ENCODE measurements around the gene PERCC1. TPM values are rescaled to one million over a fixed set of nuclear protein-coding genes. Genes with fewer than 3 reads are reported as not detected.

PERCC1 gene
- total and polyA plus RNA-seq, 7 donors, result 0.08 TPM; not detected in 6

DNA sequence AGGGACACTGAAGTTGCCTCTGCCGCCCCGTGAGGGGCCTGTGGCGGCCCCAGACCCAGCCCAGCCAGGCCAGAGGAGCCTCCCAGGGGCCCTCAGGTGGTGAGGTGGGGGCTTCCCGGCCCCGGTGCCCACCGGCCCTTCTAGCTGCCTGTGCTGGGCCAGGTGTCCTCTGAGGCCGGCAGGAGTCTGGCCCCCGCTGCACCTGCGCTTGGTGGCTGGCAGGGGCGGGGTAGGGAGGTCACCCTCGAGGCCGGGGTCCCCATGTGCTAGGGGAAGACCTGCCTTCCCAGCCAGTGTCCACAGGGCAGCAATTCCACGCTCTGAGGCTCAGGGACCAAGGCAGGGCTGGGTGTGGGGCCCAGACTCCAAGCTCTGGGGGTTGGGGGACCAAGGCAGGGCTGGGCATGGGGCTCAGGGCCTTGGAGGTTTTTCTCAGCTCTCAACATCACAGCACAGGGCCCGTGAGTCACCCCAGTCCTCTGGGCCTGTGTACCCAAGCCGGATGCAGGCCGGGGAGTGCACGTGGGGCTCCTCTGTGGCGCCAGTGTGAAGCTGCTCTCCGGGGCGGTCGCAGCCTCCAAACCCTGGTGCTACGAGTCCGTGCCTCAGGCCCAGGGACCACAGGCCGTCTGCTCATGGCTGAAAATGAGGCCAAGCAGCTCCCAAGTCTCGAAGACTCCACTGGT is 14.8 kb downstream of the PERCC1 start:
- TF ChIP-seq, protein P1, sequence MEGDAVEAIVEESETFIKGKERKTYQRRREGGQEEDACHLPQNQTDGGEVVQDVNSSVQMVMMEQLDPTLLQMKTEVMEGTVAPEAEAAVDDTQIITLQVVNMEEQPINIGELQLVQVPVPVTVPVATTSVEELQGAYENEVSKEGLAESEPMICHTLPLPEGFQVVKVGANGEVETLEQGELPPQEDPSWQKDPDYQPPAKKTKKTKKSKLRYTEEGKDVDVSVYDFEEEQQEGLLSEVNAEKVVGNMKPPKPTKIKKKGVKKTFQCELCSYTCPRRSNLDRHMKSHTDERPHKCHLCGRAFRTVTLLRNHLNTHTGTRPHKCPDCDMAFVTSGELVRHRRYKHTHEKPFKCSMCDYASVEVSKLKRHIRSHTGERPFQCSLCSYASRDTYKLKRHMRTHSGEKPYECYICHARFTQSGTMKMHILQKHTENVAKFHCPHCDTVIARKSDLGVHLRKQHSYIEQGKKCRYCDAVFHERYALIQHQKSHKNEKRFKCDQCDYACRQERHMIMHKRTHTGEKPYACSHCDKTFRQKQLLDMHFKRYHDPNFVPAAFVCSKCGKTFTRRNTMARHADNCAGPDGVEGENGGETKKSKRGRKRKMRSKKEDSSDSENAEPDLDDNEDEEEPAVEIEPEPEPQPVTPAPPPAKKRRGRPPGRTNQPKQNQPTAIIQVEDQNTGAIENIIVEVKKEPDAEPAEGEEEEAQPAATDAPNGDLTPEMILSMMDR (IDR thresholded peaks at IDR 0.05), result no peak
- no peak overlapping the region for H3K4me3 ChIP-seq
- no peak overlapping the region for H3K27ac ChIP-seq
- WGBS, 3 donors, result 87 to 90% (median 89%) methylated on average over 23 to 25 of the region's 25 CpGs
- no peaks in the 10 kb centered on the region for H3K4me1 ChIP-seq
- intact Hi-C loops (cut with DNase I), result no loop called here
- DNase-seq (no peak), ATAC-seq (no peak)
- H3K36me3 ChIP-seq (ENCODE audit: insufficient read depth in 1 of 2, low read depth in 1 of 2), result peaks cover 0 to 51% of the 10 kb centered on the region in 2 donors
- H3K9me3 ChIP-seq, result no peaks in the 10 kb centered on the region
- H3K27me3 ChIP-seq (ENCODE audit: insufficient read depth in 3 of 3, low read length in 2 of 3), result no peaks in the 10 kb centered on the region

- WGBS, 3 donors, result 90 to 92% (median 91%) methylated on average over 31 to 41 of the region's 41 CpGs
These were observed 15.6 kb downstream of the PERCC1 start for GRCh38 chr16:1446296-1447080.

DNA sequence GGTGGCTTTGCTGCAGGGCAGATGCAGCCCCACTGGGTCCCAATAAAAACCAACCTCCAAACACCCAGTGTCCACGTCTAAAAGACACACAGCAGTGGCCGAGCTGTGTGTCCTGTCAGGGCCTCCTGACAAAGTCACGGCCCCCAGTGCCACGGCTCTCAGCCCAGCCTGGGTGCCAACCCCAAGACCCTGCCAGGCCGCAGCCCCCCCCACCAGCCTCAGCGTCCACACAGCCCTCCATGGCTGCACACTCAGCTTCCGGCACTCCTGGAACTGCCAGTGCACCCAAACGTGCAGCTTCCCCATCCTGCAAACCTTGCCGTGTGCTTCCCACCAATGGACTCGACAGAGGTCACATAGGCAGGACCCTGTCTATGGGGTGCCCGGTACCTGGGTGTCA is 17.1 kb downstream of the PERCC1 start:
- Histone ChIP-seq H3K27me3 (ENCODE audit: insufficient read depth in 3 of 3, low read length in 2 of 3) (no peaks in the 10 kb centered on the region), H3K4me1 (no peaks in the 10 kb centered on the region), H3K36me3 (ENCODE audit: insufficient read depth in 1 of 2, low read depth in 1 of 2) (peaks cover 2 to 74% of the 10 kb centered on the region in 2 donors), H3K9me3 (no peaks in the 10 kb centered on the region), H3K27ac (no peak overlapping the region), H3K4me3 (no peak overlapping the region)
- intact Hi-C loops (cut with DNase I), result no loop called here
- TF ChIP-seq, protein P1 (IDR thresholded peaks at IDR 0.05), result no peak
- ATAC-seq, result no peak
- no peak for DNase-seq
- 89 to 97% (median 91%) methylated on average over 11 of the region's 11 CpGs for WGBS, 3 donors

More at GRCh38 chr16:1446296-1447080, 15.6 kb downstream of the PERCC1 start:
- Histone ChIP-seq H3K36me3 (ENCODE audit: insufficient read depth in 1 of 2, low read depth in 1 of 2) (peaks cover 0 to 60% of the 10 kb centered on the region in 2 donors), H3K4me3 (no peak overlapping the region), H3K27ac (no peak overlapping the region), H3K9me3 (no peaks in the 10 kb centered on the region), H3K27me3 (ENCODE audit: insufficient read depth in 3 of 3, low read length in 2 of 3) (no peaks in the 10 kb centered on the region), H3K4me1 (no peaks in the 10 kb centered on the region)
- no peak for DNase-seq
- ATAC-seq, result no peak
- intact Hi-C loops (cut with DNase I), result no loop called here
- TF ChIP-seq, protein P1 (IDR thresholded peaks at IDR 0.05), result no peak

DNA sequence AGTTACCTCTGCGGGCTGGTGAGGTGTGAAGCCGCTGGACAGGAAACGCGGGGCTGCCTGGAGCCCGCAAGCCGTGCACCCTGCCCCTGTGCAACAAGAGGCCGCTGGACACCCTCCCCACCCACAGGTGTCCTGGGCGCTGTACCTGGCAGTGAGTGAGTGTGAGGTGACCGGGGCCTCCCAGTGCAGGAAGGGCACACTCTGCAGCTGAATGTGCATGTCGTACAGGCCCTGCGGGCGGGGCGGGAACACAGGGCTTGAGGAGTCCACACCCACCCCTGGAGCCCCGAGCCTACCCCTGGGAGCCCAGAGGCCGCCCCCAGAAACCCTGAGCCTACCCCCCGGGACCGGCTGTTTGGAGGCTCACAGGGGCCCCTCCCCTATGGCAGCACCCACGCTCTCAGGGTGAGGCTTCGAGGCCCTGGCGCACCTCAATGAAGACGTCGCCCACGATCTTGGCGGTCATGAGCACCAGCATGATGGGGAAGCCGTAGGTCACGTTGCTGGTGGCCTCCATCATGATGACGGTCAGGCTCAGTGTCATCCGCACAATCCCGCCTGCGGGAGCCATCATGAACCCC is 17.7 kb downstream of the PERCC1 start:
- Histone ChIP-seq H3K27ac (no peak overlapping the region), H3K36me3 (ENCODE audit: insufficient read depth in 1 of 2, low read depth in 1 of 2) (peaks cover 2 to 81% of the 10 kb centered on the region in 2 donors), H3K27me3 (ENCODE audit: insufficient read depth in 3 of 3, low read length in 2 of 3) (no peaks in the 10 kb centered on the region), H3K9me3 (no peaks in the 10 kb centered on the region), H3K4me1 (no peaks in the 10 kb centered on the region), H3K4me3 (no peak overlapping the region)
- no peak for DNase-seq
- TF ChIP-seq, protein P1 (IDR thresholded peaks at IDR 0.05), result no peak
- ATAC-seq, result no peak
- intact Hi-C loops (cut with DNase I), result no loop called here
- WGBS, 3 donors, result 93 to 94% (median 93%) methylated on average over 30 of the region's 30 CpGs

Data from psoas muscle (tissue), 8 donors.